ENCODE results near the gene SH3GLB2. TPM values are rescaled to one million over a fixed set of nuclear protein-coding genes. Genes with fewer than 3 reads are reported as not detected.

SH3GLB2 gene
- total RNA-seq, 1 experiment from 2014 or later: 44.1 TPM

DNA sequence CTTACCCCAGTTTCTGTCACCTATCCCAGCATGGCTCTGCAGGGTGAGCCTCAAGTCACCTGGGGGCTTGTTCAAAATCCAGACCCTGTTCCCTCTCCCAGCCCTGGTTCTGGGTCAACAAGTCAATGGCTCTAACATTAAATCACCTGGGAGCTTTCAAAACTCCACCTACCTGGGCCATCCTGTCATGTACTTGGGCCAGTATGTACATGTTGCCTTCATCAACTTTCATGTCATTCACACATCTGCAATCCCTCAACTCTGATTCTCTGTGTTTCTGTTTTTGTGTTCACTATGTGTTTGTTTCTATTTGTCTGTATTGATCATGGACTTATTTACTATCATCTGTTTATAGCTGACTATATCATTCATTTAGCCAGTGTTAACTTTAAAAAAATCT is 2.1 kb upstream of the SH3GLB2 start:
- no peaks in the 10 kb centered on the region for H3K27me3 ChIP-seq (ENCODE audit: low read length)
- H3K9ac ChIP-seq (ENCODE audit: low read length): no peak overlapping the region
- H3K36me3 ChIP-seq (ENCODE audit: low read depth, low read length): no peaks in the 10 kb centered on the region
- no TSS peak for BruUV-seq (replicated peaks)
- no peaks in the 10 kb centered on the region for H3K9me3 ChIP-seq (ENCODE audit: low read length)
- H2AFZ ChIP-seq (ENCODE audit: low read length): no peak overlapping the region
- H3F3A ChIP-seq (ENCODE audit: low read length, unreplicated experiment): no peaks in the 10 kb centered on the region
- no peak for DNase-seq
- CTCF ChIA-PET: no interaction called here
- H3K4me3 ChIP-seq (ENCODE audit: low read length): no peak overlapping the region
- H3K9me2 ChIP-seq (replicated peaks; ENCODE audit: low read length): no peaks in the 10 kb centered on the region
- intact Hi-C loops (cut with micrococcal nuclease): no loop called here
- H3K4me1 ChIP-seq (ENCODE audit: insufficient read depth, low read length): peaks cover 15% of the 10 kb centered on the region; the same call in 1 of the 2 replicates
- TF ChIP-seq, protein P1, sequence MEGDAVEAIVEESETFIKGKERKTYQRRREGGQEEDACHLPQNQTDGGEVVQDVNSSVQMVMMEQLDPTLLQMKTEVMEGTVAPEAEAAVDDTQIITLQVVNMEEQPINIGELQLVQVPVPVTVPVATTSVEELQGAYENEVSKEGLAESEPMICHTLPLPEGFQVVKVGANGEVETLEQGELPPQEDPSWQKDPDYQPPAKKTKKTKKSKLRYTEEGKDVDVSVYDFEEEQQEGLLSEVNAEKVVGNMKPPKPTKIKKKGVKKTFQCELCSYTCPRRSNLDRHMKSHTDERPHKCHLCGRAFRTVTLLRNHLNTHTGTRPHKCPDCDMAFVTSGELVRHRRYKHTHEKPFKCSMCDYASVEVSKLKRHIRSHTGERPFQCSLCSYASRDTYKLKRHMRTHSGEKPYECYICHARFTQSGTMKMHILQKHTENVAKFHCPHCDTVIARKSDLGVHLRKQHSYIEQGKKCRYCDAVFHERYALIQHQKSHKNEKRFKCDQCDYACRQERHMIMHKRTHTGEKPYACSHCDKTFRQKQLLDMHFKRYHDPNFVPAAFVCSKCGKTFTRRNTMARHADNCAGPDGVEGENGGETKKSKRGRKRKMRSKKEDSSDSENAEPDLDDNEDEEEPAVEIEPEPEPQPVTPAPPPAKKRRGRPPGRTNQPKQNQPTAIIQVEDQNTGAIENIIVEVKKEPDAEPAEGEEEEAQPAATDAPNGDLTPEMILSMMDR (conservative IDR thresholded peaks at IDR 0.05; ENCODE audit: low read depth, low read length): no peak
- TF ChIP-seq EZH2phosphoT487 (IDR thresholded peaks at IDR 0.05; ENCODE audit: borderline replicate concordance, low read length) (no peak), EZH2 (IDR thresholded peaks at IDR 0.05; ENCODE audit: low read length, unreplicated experiment) (no peak)
- POLR2A ChIA-PET (ENCODE audit: unreplicated experiment): no interaction called here
- no peaks in the 10 kb centered on the region for H4K20me1 ChIP-seq (ENCODE audit: low read length)
- peaks cover 23% of the 10 kb centered on the region for H3K79me2 ChIP-seq (ENCODE audit: low read length)
- H3K27ac ChIP-seq (ENCODE audit: low read length): no peak overlapping the region
- H3K4me2 ChIP-seq (ENCODE audit: low read length): no peak overlapping the region
- no peak for ATAC-seq

DNA sequence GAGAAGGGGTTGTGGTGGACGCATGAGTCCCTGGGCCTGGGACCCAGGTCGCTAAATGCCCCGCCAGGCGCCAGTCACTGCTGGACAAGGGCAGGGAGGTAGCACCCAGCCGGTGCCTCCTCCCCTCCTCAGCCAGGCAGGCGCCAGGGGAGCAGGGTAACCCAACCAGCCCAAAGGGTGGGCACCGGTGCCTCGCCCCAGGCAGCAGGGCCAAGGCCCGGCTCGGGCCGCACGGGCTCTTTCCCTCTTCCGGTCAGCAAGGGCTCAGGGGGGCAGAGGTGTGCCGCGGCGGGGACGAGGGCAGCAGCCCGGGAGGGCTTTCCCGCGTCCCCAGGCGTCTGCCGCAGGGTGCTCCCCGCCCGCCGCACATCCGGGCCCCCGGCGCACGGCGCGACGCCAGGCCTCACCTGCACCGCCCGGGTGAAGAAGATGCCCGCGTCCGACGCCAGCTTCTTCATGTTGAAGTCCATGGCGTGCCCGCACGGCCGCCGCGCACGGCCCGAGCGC is 393 bp downstream of the SH3GLB2 start:
- Histone ChIP-seq H3K79me2 (ENCODE audit: low read length) (peaks cover 36% of the 10 kb centered on the region), H2AFZ (ENCODE audit: low read length) (0 out of 2 replicates have a peak overlapping the region, but pooled peaks have one; percentile 59), H4K20me1 (ENCODE audit: low read length) (no peaks in the 10 kb centered on the region), H3K4me2 (ENCODE audit: low read length) (peak overlapping the region; percentile 94), H3K36me3 (ENCODE audit: low read depth, low read length) (no peaks in the 10 kb centered on the region), H3K9ac (ENCODE audit: low read length) (peak overlapping the region; percentile 66), H3K27ac (ENCODE audit: low read length) (no peak overlapping the region), H3K4me1 (ENCODE audit: insufficient read depth, low read length) (peaks cover 15% of the 10 kb centered on the region; the same call in 1 of the 2 replicates), H3K9me3 (ENCODE audit: low read length) (no peaks in the 10 kb centered on the region), H3K4me3 (ENCODE audit: low read length) (peak overlapping the region; percentile 84), H3K27me3 (ENCODE audit: low read length) (no peaks in the 10 kb centered on the region), H3K9me2 (replicated peaks; ENCODE audit: low read length) (no peaks in the 10 kb centered on the region), H3F3A (ENCODE audit: low read length, unreplicated experiment) (no peaks in the 10 kb centered on the region)
- DNase-seq: peak; percentile 52
- ATAC-seq: peak; percentile 45
- intact Hi-C loops (cut with micrococcal nuclease): no loop called here
- POLR2A ChIA-PET (ENCODE audit: unreplicated experiment): interaction anchor here (1.0 kb wide), 1 partner anchor 53 kb away, joined by 4 read pairs; the partner anchor contains the start of gene DOLPP1
- BruUV-seq (replicated peaks): no TSS peak
- TF ChIP-seq EZH2 (IDR thresholded peaks at IDR 0.05; ENCODE audit: low read length, unreplicated experiment) (no peak), EZH2phosphoT487 (IDR thresholded peaks at IDR 0.05; ENCODE audit: borderline replicate concordance, low read length) (no peak)
- TF ChIP-seq, protein P1 (conservative IDR thresholded peaks at IDR 0.05; ENCODE audit: low read depth, low read length): no peak
- CTCF ChIA-PET: interaction anchor here (0.5 to 1.0 kb wide), 10 partner anchors 13 to 210 kb away, joined by 3 to 6 read pairs (median 3); partner anchors contain the start of genes ENDOG, KYAT1 and LRRC8A

DNA sequence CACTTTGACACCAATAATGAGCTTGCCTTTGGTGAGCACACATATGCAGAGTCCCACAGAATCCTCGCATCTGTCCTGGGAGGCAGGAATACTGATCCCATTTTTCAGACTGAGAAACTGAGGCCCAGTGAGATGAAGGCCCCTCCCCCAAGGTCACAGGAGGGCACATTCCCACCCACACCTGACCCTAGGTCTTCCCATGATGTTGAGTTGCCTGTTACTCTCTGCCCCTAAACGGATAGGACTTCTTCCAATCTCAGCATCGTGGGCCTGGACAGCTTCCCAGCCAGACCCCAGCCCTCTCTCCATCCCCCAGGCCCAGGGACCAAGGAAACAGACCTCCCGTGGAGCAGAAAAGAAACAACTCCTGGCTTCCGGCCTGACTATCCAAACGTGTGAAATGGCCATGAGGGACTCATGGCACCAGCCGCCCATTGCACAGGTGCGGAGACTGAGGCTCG is 877 bp downstream of the SH3GLB2 start:
- H3K27ac ChIP-seq (ENCODE audit: low read length): no peak overlapping the region
- H3K4me1 ChIP-seq (ENCODE audit: insufficient read depth, low read length): peaks cover 15% of the 10 kb centered on the region; the same call in 1 of the 2 replicates
- DNase-seq (no peak), ATAC-seq (no peak)
- H3K9me2 ChIP-seq (replicated peaks; ENCODE audit: low read length): no peaks in the 10 kb centered on the region
- no peaks in the 10 kb centered on the region for H3K36me3 ChIP-seq (ENCODE audit: low read depth, low read length)
- BruUV-seq (replicated peaks): no TSS peak
- H3K27me3 ChIP-seq (ENCODE audit: low read length): no peaks in the 10 kb centered on the region
- peak overlapping the region; percentile 66 for H3K9ac ChIP-seq (ENCODE audit: low read length)
- H3K4me2 ChIP-seq (ENCODE audit: low read length): peak overlapping the region; percentile 94
- ChIA-PET CTCF (no interaction called here), POLR2A (ENCODE audit: unreplicated experiment) (no interaction called here)
- H3K9me3 ChIP-seq (ENCODE audit: low read length): no peaks in the 10 kb centered on the region
- peaks cover 38% of the 10 kb centered on the region for H3K79me2 ChIP-seq (ENCODE audit: low read length)
- no peaks in the 10 kb centered on the region for H3F3A ChIP-seq (ENCODE audit: low read length, unreplicated experiment)
- H2AFZ ChIP-seq (ENCODE audit: low read length): 0 out of 2 replicates have a peak overlapping the region, but pooled peaks have one; percentile 59
- H3K4me3 ChIP-seq (ENCODE audit: low read length): peak overlapping the region; percentile 84
- TF ChIP-seq EZH2 (IDR thresholded peaks at IDR 0.05; ENCODE audit: low read length, unreplicated experiment) (no peak), EZH2phosphoT487 (IDR thresholded peaks at IDR 0.05; ENCODE audit: borderline replicate concordance, low read length) (no peak)
- TF ChIP-seq, protein P1 (conservative IDR thresholded peaks at IDR 0.05; ENCODE audit: low read depth, low read length): no peak
- intact Hi-C loops (cut with micrococcal nuclease): no loop called here
- H4K20me1 ChIP-seq (ENCODE audit: low read length): no peaks in the 10 kb centered on the region
